ENCODE results near the gene BGLAP.

BGLAP gene

DNA sequence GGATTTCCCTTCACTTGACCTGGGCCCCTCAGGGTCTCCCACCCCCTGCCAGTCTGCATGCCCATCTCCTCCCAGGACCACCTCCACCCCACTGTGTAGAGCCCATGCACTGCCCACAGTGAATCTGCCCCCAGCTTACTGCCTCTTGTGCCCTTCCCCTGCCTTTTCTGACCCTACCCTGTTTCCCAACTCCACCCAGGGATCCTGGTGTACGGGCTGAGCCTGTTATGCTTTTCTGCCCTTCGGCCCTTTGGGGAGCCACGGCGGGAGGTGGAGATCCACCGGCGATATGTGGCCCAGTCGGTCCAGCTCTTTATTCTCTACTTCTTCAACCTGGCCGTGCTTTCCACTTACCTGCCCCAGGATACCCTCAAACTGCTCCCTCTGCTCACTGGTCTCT is 44.1 kb downstream of the BGLAP start:
- TF ChIP-seq, protein P1, sequence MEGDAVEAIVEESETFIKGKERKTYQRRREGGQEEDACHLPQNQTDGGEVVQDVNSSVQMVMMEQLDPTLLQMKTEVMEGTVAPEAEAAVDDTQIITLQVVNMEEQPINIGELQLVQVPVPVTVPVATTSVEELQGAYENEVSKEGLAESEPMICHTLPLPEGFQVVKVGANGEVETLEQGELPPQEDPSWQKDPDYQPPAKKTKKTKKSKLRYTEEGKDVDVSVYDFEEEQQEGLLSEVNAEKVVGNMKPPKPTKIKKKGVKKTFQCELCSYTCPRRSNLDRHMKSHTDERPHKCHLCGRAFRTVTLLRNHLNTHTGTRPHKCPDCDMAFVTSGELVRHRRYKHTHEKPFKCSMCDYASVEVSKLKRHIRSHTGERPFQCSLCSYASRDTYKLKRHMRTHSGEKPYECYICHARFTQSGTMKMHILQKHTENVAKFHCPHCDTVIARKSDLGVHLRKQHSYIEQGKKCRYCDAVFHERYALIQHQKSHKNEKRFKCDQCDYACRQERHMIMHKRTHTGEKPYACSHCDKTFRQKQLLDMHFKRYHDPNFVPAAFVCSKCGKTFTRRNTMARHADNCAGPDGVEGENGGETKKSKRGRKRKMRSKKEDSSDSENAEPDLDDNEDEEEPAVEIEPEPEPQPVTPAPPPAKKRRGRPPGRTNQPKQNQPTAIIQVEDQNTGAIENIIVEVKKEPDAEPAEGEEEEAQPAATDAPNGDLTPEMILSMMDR (conservative IDR thresholded peaks at IDR 0.05; ENCODE audit: control insufficient read depth, insufficient read depth, low read depth, low read length): no peak
- no peak for DNase-seq (ENCODE audit: low read depth)
- no peak overlapping the region for H3K4me3 ChIP-seq (ENCODE audit: control insufficient read depth, low read depth, low read length)

DNA sequence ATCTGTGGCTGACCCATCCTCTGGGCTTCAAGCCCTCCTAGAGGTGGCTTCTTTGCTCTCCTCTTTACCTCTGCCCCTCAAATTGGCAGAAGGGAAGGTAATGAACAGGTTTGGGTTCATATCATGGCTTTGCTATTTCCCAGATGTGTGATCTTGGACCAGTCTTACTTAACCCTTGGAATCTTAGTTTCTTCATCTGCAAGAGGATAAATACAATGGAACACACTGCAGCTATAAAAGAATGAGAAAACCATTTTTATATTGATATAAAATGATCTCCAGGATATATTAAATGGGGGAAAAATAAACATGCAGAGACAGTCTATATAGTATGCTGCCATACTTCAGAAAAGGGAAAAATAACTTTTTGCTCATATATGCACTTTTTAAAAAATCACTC is 47.9 kb downstream of the BGLAP start:
- H3K4me3 ChIP-seq (ENCODE audit: control insufficient read depth, low read depth, low read length): no peak overlapping the region
- no peak for DNase-seq (ENCODE audit: low read depth)
- TF ChIP-seq, protein P1 (conservative IDR thresholded peaks at IDR 0.05; ENCODE audit: control insufficient read depth, insufficient read depth, low read depth, low read length): no peak

DNA sequence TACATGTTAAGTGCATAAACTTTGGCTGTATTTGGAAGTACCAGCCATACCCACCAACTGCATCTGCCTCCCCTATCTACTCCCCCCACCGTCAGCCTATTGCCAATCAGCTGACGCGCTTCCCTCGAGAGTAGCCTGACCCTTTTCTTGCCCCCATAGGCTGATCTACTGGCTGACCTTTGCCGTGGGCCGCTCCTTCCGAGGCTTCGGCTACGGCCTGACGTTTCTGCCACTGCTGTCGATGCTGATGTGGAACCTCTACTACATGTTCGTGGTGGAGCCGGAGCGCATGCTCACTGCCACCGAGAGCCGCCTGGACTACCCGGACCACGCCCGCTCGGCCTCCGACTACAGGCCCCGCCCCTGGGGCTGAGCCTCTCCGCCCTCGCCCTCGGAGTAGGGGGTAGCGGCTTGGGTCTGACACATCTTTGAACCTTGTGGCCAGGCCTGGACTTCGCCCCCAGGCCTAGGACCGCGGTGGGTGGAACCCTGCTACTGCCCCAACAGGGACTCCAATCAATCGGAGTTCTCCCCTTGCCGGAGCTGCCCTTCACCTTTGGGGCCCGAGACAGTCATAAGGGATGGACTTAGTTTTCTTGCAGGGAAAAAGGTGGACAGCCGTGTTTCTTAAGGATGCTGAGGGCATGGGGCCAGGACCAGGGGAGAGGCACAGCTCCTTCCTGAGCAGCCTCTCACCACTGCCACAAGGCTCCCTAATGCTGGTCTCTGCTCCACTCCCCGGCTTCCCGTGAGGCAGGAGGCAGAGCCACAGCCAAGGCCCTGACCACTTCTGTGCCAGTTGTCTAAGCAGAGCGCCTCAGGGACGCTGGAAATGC is 49.5 kb downstream of the BGLAP start:
- DNase-seq (ENCODE audit: low read depth): peak; percentile 82
- H3K4me3 ChIP-seq (ENCODE audit: control insufficient read depth, low read depth, low read length): peak overlapping the region; percentile 66
- TF ChIP-seq, protein P1 (conservative IDR thresholded peaks at IDR 0.05; ENCODE audit: control insufficient read depth, insufficient read depth, low read depth, low read length): no peak

Data from fibroblast of mammary gland (primary cell).